Measurements from ENCODE around the gene IL17D.

GRCh38 chr13:20729633-20730585 lies 26.4 kb downstream of the IL17D start:
- no peak for TF ChIP-seq CTCF (conservative IDR thresholded peaks at IDR 0.05; ENCODE audit: low read depth, low read length)
- no peak for TF ChIP-seq EZH2 (IDR thresholded peaks at IDR 0.05; ENCODE audit: borderline replicate concordance, low read depth, low read length, poor library complexity, severe bottlenecking)

All from A673 (cell line).